Esophagus squamous epithelium (tissue), 4 donors: ENCODE measurements around the gene DENND2D.

ENCODE experiments used
- POLR2A ChIP-seq, 4 donors: fragments of 450-650 bp; IDR thresholded peaks; one replicate each; pipeline ENCODE4 v1.6.1; 2017; ENCODE audit warnings: antibody characterized with exemption in 4 of 4, mild to moderate bottlenecking in 4 of 4, moderate library complexity in 3 of 4
- TF ChIP-seq, protein P1 (sequence below), 6 experiments: fragments of 450-650 bp in 4 of 6; fragments of 200-600 bp in 2 of 6; sonication (generic) in 2 of 6; IDR thresholded peaks; one replicate each; pipeline ENCODE4 v1.5.1; 2016 to 2019; ENCODE audit warnings: antibody characterized with exemption in 6 of 6, mild to moderate bottlenecking in 4 of 6, moderate library complexity in 4 of 6

DNA sequence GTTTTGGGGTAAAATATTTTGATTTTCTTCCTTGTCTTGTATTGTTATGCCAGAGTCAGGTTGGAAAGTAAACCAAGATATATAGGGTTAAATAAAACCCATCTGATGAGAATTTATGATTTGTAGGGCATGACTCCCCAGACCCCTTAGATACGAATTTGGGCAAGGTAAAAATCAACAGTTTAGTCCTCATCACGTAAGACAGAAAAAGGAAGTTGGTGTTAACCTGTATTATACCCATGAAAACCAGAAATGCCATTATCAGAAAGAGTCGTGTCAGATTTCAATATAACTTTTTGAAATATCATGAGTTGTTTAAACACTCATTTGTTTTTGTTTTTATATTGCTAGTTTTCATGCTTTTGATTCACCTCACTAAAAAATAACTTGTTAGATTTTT lies 48.6 kb downstream of the DENND2D start:
- no peak for TF ChIP-seq POLR2A (IDR thresholded peaks at IDR 0.05)
- TF ChIP-seq, protein P1, sequence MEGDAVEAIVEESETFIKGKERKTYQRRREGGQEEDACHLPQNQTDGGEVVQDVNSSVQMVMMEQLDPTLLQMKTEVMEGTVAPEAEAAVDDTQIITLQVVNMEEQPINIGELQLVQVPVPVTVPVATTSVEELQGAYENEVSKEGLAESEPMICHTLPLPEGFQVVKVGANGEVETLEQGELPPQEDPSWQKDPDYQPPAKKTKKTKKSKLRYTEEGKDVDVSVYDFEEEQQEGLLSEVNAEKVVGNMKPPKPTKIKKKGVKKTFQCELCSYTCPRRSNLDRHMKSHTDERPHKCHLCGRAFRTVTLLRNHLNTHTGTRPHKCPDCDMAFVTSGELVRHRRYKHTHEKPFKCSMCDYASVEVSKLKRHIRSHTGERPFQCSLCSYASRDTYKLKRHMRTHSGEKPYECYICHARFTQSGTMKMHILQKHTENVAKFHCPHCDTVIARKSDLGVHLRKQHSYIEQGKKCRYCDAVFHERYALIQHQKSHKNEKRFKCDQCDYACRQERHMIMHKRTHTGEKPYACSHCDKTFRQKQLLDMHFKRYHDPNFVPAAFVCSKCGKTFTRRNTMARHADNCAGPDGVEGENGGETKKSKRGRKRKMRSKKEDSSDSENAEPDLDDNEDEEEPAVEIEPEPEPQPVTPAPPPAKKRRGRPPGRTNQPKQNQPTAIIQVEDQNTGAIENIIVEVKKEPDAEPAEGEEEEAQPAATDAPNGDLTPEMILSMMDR (IDR thresholded peaks at IDR 0.05) = no peak
